Measurements from ENCODE around the gene ANKRD13C. TPM values are rescaled to one million over a fixed set of nuclear protein-coding genes. Genes with fewer than 3 reads are reported as not detected.

Gene ANKRD13C
- total and polyA plus RNA-seq, 2 donors from 2014 or later: 8.4 to 23.4 TPM

DNA sequence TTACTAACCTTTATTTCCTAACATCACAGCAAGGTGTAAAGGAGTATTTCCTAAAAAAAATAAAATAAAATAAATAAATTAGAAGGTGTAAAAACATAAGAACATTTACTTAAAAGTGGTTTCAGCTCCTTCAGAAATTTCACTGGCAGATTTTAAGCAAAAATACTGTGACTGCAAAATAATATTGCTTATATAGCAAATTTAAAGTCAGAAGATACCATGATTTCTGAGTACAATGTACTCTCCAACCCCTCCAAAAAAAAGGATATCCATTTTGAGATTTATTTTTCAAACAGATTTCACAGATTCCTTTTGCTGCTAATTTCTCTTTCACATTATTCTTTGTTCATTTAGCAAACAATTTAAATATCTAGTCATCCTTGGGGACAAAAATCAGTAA is 18.5 kb downstream of the ANKRD13C start:
- intact Hi-C loops (cut with DNase I): no loop called here
- H3K9ac ChIP-seq (ENCODE audit: low read length in 3 of 3): no peak overlapping the region
- no peak for FAIRE-seq
- H3K9me3 ChIP-seq (ENCODE audit: control insufficient read depth in 2 of 3, insufficient read depth in 1 of 3, low read length in 3 of 3): no peaks in the 10 kb centered on the region
- no peaks in the 10 kb centered on the region for H3K36me3 ChIP-seq (ENCODE audit: control insufficient read depth in 2 of 3, insufficient read depth in 3 of 3, low read length in 3 of 3)
- TF ChIP-seq, protein P1, sequence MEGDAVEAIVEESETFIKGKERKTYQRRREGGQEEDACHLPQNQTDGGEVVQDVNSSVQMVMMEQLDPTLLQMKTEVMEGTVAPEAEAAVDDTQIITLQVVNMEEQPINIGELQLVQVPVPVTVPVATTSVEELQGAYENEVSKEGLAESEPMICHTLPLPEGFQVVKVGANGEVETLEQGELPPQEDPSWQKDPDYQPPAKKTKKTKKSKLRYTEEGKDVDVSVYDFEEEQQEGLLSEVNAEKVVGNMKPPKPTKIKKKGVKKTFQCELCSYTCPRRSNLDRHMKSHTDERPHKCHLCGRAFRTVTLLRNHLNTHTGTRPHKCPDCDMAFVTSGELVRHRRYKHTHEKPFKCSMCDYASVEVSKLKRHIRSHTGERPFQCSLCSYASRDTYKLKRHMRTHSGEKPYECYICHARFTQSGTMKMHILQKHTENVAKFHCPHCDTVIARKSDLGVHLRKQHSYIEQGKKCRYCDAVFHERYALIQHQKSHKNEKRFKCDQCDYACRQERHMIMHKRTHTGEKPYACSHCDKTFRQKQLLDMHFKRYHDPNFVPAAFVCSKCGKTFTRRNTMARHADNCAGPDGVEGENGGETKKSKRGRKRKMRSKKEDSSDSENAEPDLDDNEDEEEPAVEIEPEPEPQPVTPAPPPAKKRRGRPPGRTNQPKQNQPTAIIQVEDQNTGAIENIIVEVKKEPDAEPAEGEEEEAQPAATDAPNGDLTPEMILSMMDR (IDR thresholded peaks at IDR 0.05; ENCODE audit: borderline replicate concordance, extremely low read depth, insufficient read depth): no peak
- DNase-seq: no peak
- H3K27ac ChIP-seq (ENCODE audit: low read depth in 2 of 2, low read length in 2 of 2): no peak overlapping the region
- no peak overlapping the region for H3K4me3 ChIP-seq (ENCODE audit: low read length in 3 of 3)
- no peaks in the 10 kb centered on the region for H3K4me1 ChIP-seq (ENCODE audit: control insufficient read depth in 2 of 3, insufficient read depth in 2 of 3, low read depth in 1 of 3, low read length in 3 of 3)
- no peaks in the 10 kb centered on the region for H3K27me3 ChIP-seq (ENCODE audit: control insufficient read depth, insufficient read depth, low read length)

DNA sequence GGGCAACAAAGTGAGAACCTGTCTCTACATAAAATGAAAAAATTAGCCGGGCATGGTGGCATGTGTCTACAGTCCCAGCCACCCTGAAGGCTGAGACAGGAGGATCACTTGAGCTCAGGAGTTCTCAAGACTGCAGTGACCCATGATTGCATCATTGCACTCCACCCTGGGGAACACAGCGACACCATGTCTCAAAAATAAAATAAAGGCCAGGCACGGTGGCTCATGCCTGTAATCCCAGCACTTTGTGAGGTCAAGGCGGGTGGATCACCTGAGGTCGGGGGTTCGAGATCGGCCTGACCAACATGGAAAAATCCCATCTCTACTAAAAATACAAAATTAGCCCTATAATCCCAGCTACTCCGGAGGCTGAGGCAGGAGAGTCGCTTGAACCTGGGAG is 20.1 kb downstream of the ANKRD13C start:
- Histone ChIP-seq H3K4me1 (ENCODE audit: control insufficient read depth in 2 of 3, insufficient read depth in 2 of 3, low read depth in 1 of 3, low read length in 3 of 3) (no peaks in the 10 kb centered on the region), H3K9ac (ENCODE audit: low read length in 3 of 3) (no peak overlapping the region), H3K27me3 (ENCODE audit: control insufficient read depth, insufficient read depth, low read length) (no peaks in the 10 kb centered on the region), H3K4me3 (ENCODE audit: low read length in 3 of 3) (no peak overlapping the region), H3K27ac (ENCODE audit: low read depth in 2 of 2, low read length in 2 of 2) (no peak overlapping the region), H3K36me3 (ENCODE audit: control insufficient read depth in 2 of 3, insufficient read depth in 3 of 3, low read length in 3 of 3) (no peaks in the 10 kb centered on the region), H3K9me3 (ENCODE audit: control insufficient read depth in 2 of 3, insufficient read depth in 1 of 3, low read length in 3 of 3) (no peaks in the 10 kb centered on the region)
- FAIRE-seq (no peak), DNase-seq (no peak)
- intact Hi-C loops (cut with DNase I): no loop called here
- TF ChIP-seq, protein P1 (IDR thresholded peaks at IDR 0.05; ENCODE audit: borderline replicate concordance, extremely low read depth, insufficient read depth): no peak

DNA sequence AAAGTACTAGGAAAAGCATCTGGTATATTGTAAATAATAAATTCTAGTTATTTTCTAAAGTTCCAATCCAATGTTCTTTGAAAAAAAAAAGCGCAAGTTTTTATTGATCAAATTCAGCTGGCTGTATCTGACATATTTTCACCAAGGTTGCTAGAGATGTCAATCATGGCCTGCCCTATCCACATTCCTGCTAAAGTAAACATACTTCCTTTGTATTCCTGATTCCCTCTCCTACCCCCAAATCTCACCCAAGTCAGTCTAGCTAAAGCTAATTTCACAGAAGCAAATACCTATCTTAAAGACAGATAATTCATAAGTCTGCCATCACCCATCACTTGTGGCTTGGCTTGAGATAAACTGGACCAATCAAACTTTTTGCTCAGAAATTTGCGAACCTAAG is 21.3 kb downstream of the ANKRD13C start:
- no peaks in the 10 kb centered on the region for H3K27me3 ChIP-seq (ENCODE audit: control insufficient read depth, insufficient read depth, low read length)
- TF ChIP-seq, protein P1 (IDR thresholded peaks at IDR 0.05; ENCODE audit: borderline replicate concordance, extremely low read depth, insufficient read depth): no peak
- intact Hi-C loops (cut with DNase I): no loop called here
- H3K4me3 ChIP-seq (ENCODE audit: low read length in 3 of 3): no peak overlapping the region
- H3K4me1 ChIP-seq (ENCODE audit: control insufficient read depth in 2 of 3, insufficient read depth in 2 of 3, low read depth in 1 of 3, low read length in 3 of 3): no peaks in the 10 kb centered on the region
- H3K36me3 ChIP-seq (ENCODE audit: control insufficient read depth in 2 of 3, insufficient read depth in 3 of 3, low read length in 3 of 3): no peaks in the 10 kb centered on the region
- H3K9me3 ChIP-seq (ENCODE audit: control insufficient read depth in 2 of 3, insufficient read depth in 1 of 3, low read length in 3 of 3): no peaks in the 10 kb centered on the region
- FAIRE-seq (no peak), DNase-seq (no peak)
- no peak overlapping the region for H3K9ac ChIP-seq (ENCODE audit: low read length in 3 of 3)
- H3K27ac ChIP-seq (ENCODE audit: low read depth in 2 of 2, low read length in 2 of 2): no peak overlapping the region

DNA sequence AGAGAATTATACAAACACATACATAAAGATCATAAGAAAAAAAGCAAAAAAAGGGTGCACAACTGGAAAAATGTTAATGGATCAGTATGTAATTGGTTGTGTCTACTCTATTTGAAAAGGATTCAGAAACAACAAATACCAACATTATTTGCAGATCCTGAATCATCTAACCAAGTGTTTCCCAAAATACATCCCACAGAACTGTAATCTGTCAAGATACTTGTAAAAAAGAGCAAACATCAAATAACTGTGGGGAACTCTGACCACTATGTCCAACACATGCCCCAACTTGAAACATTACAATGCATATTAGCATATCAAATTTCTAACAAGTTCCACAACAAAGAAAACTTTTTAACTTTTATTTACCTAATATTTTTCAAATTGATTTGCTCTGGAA is 22.6 kb downstream of the ANKRD13C start:
- DNase-seq (no peak), FAIRE-seq (no peak)
- no peaks in the 10 kb centered on the region for H3K4me1 ChIP-seq (ENCODE audit: control insufficient read depth in 2 of 3, insufficient read depth in 2 of 3, low read depth in 1 of 3, low read length in 3 of 3)
- no peaks in the 10 kb centered on the region for H3K9me3 ChIP-seq (ENCODE audit: control insufficient read depth in 2 of 3, insufficient read depth in 1 of 3, low read length in 3 of 3)
- intact Hi-C loops (cut with DNase I): no loop called here
- no peaks in the 10 kb centered on the region for H3K36me3 ChIP-seq (ENCODE audit: control insufficient read depth in 2 of 3, insufficient read depth in 3 of 3, low read length in 3 of 3)
- H3K9ac ChIP-seq (ENCODE audit: low read length in 3 of 3): no peak overlapping the region
- H3K27ac ChIP-seq (ENCODE audit: low read depth in 2 of 2, low read length in 2 of 2): no peak overlapping the region
- no peaks in the 10 kb centered on the region for H3K27me3 ChIP-seq (ENCODE audit: control insufficient read depth, insufficient read depth, low read length)
- TF ChIP-seq, protein P1 (IDR thresholded peaks at IDR 0.05; ENCODE audit: borderline replicate concordance, extremely low read depth, insufficient read depth): no peak
- no peak overlapping the region for H3K4me3 ChIP-seq (ENCODE audit: low read length in 3 of 3)

All from kidney (tissue), 14 donors.